Thyroid gland (tissue), 4 donors: ENCODE results near the gene PCBD1. TPM values are rescaled to one million over a fixed set of nuclear protein-coding genes. Genes with fewer than 3 reads are reported as not detected.
"Not testable (repeated sequence)": the region's sequence is repeated elsewhere in the genome, so short reads cannot be mapped to it uniquely, and the experiment has no call there.

Experiments
- DNase-seq, 2 donors: peaks; one replicate each; pipeline ENCODE4 v3.0.0-alpha.2; 2019
- H3K27ac ChIP-seq, 3 donors: fragments of 200-600 bp; sonication (generic); 1 replicate in 2 of 3; 2 replicates in 1 of 3; pipeline ENCODE4 v1.5.1; 2016 to 2019; ENCODE audit warnings: mild to moderate bottlenecking in 1 of 3, moderate library complexity in 1 of 3
- H3K27me3 ChIP-seq: fragments of 200-600 bp; sonication (generic); one replicate; pipeline ENCODE4 v1.5.1; 2019
- H3K36me3 ChIP-seq, 2 donors: fragments of 200-600 bp; sonication (generic); one replicate each; pipeline ENCODE4 v1.5.1; 2016 to 2019
- H3K4me1 ChIP-seq, 2 donors: fragments of 200-600 bp; sonication (generic); one replicate each; pipeline ENCODE4 v1.5.1; 2017 to 2019
- H3K4me3 ChIP-seq, 3 donors: fragments of 200-600 bp; sonication (generic); replicated peaks in 1 of 3; 1 replicate in 2 of 3; 2 replicates in 1 of 3; pipeline ENCODE4 v1.5.1; 2016; ENCODE audit warnings: mild to moderate bottlenecking in 1 of 3
- H3K9me3 ChIP-seq: fragments of 200-600 bp; sonication (generic); one replicate; pipeline ENCODE4 v1.5.1; 2017
- POLR2A ChIP-seq, 2 donors: fragments of 450-650 bp; IDR thresholded peaks; one replicate each; pipeline ENCODE4 v1.6.1; 2017; ENCODE audit warnings: antibody characterized with exemption in 2 of 2, mild to moderate bottlenecking in 2 of 2, moderate library complexity in 1 of 2
- WGBS, 2 donors: methylation state at CpG; one replicate each; pipeline ENCODE4 v1.1.5; 2017; 5-methylcytosine and 5-hydroxymethylcytosine counted together
- intact Hi-C: fragments of 100-400 bp; cut with DNase I; formaldehyde crosslinking; loops from one replicate; pipeline ENCODE4 v1.15.1; 2023
- total RNA-seq, 4 donors: library from RNA; depleted of rRNA; stranded (reverse); fragments of >200 nt; gene quantifications; one replicate each; pipeline ENCODE4 v1.2.3, GENCODE V29; 2016
- TF ChIP-seq, protein P1 (sequence below), 6 experiments: fragments of 200-600 bp in 3 of 6; fragments of 450-650 bp in 3 of 6; sonication (generic) in 3 of 6; IDR thresholded peaks; one replicate each; pipeline ENCODE4 v1.5.1; 2016 to 2019; ENCODE audit warnings: antibody characterized with exemption in 6 of 6, mild to moderate bottlenecking in 2 of 6, inconsistent platforms in 1 of 6, moderate library complexity in 1 of 6

Gene PCBD1
- total RNA-seq, 4 donors from 2014 or later, result 39.4 to 124 (median 86.8) TPM

DNA sequence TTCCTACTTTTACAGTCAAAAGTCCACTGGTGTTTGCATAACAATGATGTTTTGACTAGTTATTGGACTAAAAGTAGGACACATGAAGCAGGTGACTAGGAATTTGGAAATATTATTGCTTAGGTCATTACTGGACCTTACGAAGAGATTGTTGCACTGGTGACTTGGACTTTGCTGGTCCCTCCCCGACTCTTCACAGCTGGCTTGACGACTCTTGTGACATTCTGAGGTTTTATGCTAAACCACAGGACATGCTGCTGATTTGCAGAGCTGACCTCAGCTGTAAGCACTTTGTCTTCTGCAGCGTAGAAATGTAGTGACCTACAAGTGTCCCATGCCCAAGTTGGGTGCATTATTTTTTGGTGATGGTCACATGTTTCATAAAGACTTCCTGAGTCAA lies 21.9 kb downstream of the PCBD1 start:
- H3K36me3 ChIP-seq, result peaks cover 12 to 16% of the 10 kb centered on the region in 2 donors
- no peaks in the 10 kb centered on the region for H3K27me3 ChIP-seq
- H3K4me3 ChIP-seq, result no peak overlapping the region
- no peak overlapping the region for H3K27ac ChIP-seq
- 83 to 89% methylated on average over 4 of the region's 4 CpGs for WGBS, 2 donors
- intact Hi-C loops, result no loop called here
- DNase-seq, result no peak
- peaks cover 7 to 12% of the 10 kb centered on the region in 2 donors for H3K4me1 ChIP-seq
- TF ChIP-seq, protein P1, sequence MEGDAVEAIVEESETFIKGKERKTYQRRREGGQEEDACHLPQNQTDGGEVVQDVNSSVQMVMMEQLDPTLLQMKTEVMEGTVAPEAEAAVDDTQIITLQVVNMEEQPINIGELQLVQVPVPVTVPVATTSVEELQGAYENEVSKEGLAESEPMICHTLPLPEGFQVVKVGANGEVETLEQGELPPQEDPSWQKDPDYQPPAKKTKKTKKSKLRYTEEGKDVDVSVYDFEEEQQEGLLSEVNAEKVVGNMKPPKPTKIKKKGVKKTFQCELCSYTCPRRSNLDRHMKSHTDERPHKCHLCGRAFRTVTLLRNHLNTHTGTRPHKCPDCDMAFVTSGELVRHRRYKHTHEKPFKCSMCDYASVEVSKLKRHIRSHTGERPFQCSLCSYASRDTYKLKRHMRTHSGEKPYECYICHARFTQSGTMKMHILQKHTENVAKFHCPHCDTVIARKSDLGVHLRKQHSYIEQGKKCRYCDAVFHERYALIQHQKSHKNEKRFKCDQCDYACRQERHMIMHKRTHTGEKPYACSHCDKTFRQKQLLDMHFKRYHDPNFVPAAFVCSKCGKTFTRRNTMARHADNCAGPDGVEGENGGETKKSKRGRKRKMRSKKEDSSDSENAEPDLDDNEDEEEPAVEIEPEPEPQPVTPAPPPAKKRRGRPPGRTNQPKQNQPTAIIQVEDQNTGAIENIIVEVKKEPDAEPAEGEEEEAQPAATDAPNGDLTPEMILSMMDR (IDR thresholded peaks at IDR 0.05), result no peak
- no peak for TF ChIP-seq POLR2A (IDR thresholded peaks at IDR 0.05)
- no peaks in the 10 kb centered on the region for H3K9me3 ChIP-seq

DNA sequence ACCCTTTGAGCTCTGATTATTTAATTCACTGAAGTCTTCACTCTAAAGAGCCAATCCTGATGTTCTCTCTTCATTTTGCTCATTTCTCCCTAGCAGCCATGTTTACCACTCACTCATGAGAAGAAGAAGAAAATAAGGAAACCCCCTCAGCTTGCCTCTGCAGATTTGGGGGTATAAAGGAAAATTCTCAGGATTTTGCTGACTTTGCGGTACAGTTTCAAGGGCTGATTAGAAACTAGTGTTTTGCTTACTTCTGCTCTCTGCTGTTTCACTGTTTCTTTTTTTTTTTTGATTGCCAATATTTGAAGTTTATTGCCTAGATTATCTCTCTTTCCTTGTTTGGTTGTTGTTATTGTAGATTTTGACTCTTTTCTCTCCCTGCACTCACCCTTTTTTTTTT lies 23.4 kb downstream of the PCBD1 start:
- peaks cover 4% of the 10 kb centered on the region in 2 donors for H3K36me3 ChIP-seq
- H3K27ac ChIP-seq, result no peak overlapping the region
- H3K27me3 ChIP-seq, result no peaks in the 10 kb centered on the region
- H3K9me3 ChIP-seq, result no peaks in the 10 kb centered on the region
- TF ChIP-seq, protein P1 (IDR thresholded peaks at IDR 0.05), result no peak
- TF ChIP-seq POLR2A (IDR thresholded peaks at IDR 0.05), result no peak
- 91 to 96% methylated on average over 1 of the region's 1 CpG for whole genome bisulfite sequencing, 2 donors
- intact Hi-C loops, result no loop called here
- H3K4me1 ChIP-seq, result peaks cover 7 to 12% of the 10 kb centered on the region in 2 donors
- no peak for DNase-seq
- no peak overlapping the region for H3K4me3 ChIP-seq

DNA sequence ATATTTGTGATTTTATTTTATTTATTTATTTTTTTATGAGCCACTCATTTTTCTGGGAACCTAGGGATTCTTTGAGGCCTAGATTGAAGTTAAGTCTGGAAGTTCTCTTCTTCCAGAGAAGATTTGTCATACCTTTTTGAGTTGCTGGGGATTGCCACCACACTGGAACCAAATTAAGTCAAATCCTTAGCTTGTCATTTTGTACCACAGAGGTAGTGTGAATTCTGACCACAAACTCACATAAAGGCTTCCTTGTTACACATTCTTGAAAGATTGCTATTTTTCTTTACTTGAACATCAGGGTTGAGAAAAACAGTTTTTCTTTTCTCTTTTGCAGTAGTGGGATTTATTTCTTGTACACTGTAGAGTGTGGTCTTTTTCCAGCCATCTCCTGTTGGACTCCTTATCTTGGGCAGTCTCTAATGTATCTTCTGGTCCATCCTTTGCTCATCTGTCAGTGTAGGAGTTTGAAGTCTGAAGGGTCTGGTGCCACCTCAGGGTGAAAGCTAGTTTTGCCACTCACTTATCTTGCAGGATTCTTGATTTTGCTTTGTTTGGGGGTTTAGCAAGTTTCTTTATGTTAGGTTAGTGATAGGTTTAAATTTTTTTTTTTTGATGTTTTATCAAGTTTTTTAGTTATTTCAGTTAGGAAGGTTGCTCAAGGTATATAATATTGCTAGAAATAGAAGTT lies 24.8 kb downstream of the PCBD1 start:
- Histone ChIP-seq H3K27ac (no peak overlapping the region), H3K4me1 (peaks cover 7 to 12% of the 10 kb centered on the region in 2 donors), H3K36me3 (peaks cover 0 to 3% of the 10 kb centered on the region in 2 donors), H3K9me3 (no peaks in the 10 kb centered on the region), H3K4me3 (no peak overlapping the region), H3K27me3 (no peaks in the 10 kb centered on the region)
- no peak for DNase-seq
- TF ChIP-seq POLR2A (IDR thresholded peaks at IDR 0.05), result no peak
- TF ChIP-seq, protein P1 (IDR thresholded peaks at IDR 0.05), result no peak
- intact Hi-C loops, result no loop called here

DNA sequence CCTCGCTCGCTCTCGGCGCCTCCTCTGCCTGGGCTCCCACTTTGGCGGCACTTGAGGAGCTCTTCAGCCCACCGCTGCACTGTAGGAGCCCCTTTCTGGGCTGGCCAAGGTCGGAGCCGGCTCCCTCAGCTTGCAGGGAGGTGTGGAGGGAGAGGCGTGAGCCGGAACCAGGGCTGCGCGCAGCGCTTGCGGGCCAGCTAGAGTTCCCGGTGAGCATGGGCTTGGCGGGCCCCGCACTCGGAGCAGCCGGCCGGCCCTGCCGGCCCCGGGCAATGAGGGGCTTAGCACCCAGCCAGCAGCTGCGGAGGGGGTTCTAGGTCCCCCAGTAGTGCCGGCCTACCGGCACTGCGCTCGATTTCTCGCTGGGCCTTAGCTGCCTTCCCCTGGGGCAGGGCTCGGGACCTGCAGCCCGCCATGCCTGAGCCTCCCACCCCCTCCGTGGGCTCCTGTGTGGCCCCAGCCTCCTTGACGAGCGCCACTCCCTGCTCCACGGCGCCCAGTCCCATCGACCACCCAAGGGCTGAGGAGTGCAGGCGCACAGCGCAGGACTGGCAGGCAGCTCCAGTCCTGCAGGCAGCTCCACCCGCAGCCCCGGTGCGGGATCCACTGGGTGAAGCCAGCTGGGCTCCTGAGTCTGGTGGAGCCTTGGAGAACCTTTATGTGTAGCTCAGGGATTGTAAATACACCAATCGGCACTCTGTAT lies 26.7 kb downstream of the PCBD1 start:
- H3K9me3 ChIP-seq, H3K36me3 ChIP-seq, H3K27ac ChIP-seq, DNase-seq, H3K4me3 ChIP-seq, H3K27me3 ChIP-seq, intact Hi-C loops: not testable (repeated sequence)
- peaks cover 12 to 21% of the 10 kb centered on the region in 2 donors for H3K4me1 ChIP-seq
- WGBS, 2 donors, result 99 to 100% methylated on average over 20 to 38 of the region's 42 CpGs

DNA sequence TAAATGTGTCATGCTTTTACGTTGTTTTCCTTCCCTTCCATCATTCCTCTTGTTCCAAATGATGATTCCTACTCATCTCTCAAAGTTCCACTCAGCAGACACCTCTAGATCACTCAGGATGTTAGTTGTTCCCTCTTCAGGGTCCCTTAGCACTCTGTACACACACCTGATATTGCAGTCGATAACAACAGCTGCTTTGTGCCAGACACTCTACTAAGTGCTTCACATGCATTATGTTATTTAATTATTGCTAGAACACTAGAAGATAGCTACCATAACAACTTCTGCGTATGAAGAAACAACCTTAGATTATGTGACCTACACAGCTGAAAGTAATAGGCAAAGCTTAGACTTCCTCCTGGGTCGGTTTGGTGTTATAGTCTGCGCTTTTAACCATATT lies 29.6 kb downstream of the PCBD1 start:
- DNase-seq, result no peak
- Histone ChIP-seq H3K9me3 (no peaks in the 10 kb centered on the region), H3K4me3 (no peak overlapping the region), H3K36me3 (peaks cover 8 to 9% of the 10 kb centered on the region in 2 donors), H3K27me3 (no peaks in the 10 kb centered on the region), H3K27ac (no peak overlapping the region), H3K4me1 (peaks cover 6 to 11% of the 10 kb centered on the region in 2 donors)
- WGBS, 2 donors, result 93 to 95% methylated on average over 5 of the region's 5 CpGs
- TF ChIP-seq, protein P1 (IDR thresholded peaks at IDR 0.05), result no peak
- no peak for TF ChIP-seq POLR2A (IDR thresholded peaks at IDR 0.05)
- intact Hi-C loops, result no loop called here
